GM19023 (cell line): ENCODE measurements around the gene HSPA9.

ENCODE experiments used
- ATAC-seq: cut with Tn5 transposase; IDR thresholded peaks from one replicate; pipeline ENCODE4 v1.9.1; 2021; ENCODE audit warnings: mild to moderate bottlenecking, moderate library complexity; ENCODE audit not compliant: unreplicated experiment

Gene HSPA9

GRCh38 chr5:138564242-138564641 is 11.0 kb downstream of the HSPA9 start:
- no peak for ATAC-seq

GRCh38 chr5:138563340-138564118 is 11.7 kb downstream of the HSPA9 start:
- ATAC-seq = no peak

GRCh38 chr5:138560971-138561370 is 14.2 kb downstream of the HSPA9 start:
- no peak for ATAC-seq

GRCh38 chr5:138559937-138560336 is 15.3 kb downstream of the HSPA9 start:
- ATAC-seq = no peak

GRCh38 chr5:138557677-138558076 is 17.5 kb downstream of the HSPA9 start:
- ATAC-seq = no peak

- ATAC-seq = no peak
These were observed 21.1 kb downstream of the HSPA9 start for GRCh38 chr5:138554143-138554542.

GRCh38 chr5:138553437-138554095 is 21.6 kb downstream of the HSPA9 start:
- ATAC-seq = no peak

GRCh38 chr5:138552657-138553056 is 22.5 kb downstream of the HSPA9 start:
- no peak for ATAC-seq

- no peak for ATAC-seq
These were observed 25.8 kb downstream of the HSPA9 start for GRCh38 chr5:138549414-138549813.

GRCh38 chr5:138545919-138546562 is 29.2 kb downstream of the HSPA9 start:
- ATAC-seq = no peak

GRCh38 chr5:138544181-138545134 is 30.7 kb downstream of the HSPA9 start:
- no peak for ATAC-seq

GRCh38 chr5:138543730-138544104 is 31.5 kb downstream of the HSPA9 start:
- peak; percentile 46 for ATAC-seq

- peak; percentile 90 for ATAC-seq
These were observed 32.1 kb downstream of the HSPA9 start, which contains the start of gene ETF1 for GRCh38 chr5:138542956-138543729. TSS of gene ETF1 (minus strand) at chr5:138543236. CDS start at chr5:138542918, 318 bp downstream.

- ATAC-seq = no peak
These were observed 32.8 kb downstream of the HSPA9 start for GRCh38 chr5:138542180-138542955.

- ATAC-seq = no peak
These were observed 33.6 kb downstream of the HSPA9 start for GRCh38 chr5:138541511-138542179.

- no peak for ATAC-seq
These were observed 35.4 kb downstream of the HSPA9 start for GRCh38 chr5:138539791-138540190.

- ATAC-seq = no peak
These were observed 36.1 kb downstream of the HSPA9 start for GRCh38 chr5:138538943-138539627.

GRCh38 chr5:138536665-138537315 is 38.4 kb downstream of the HSPA9 start:
- no peak for ATAC-seq
